Esophagus muscularis mucosa (tissue), 4 donors: ENCODE measurements around the gene NDC80. TPM values are rescaled to one million over a fixed set of nuclear protein-coding genes. Genes with fewer than 3 reads are reported as not detected.

Experiments used
- DNase-seq: peaks from one replicate; pipeline ENCODE4 v3.0.0-alpha.2; 2017; ENCODE audit errors: extremely low spot score
- H3K27ac ChIP-seq, 4 donors: fragments of 200-600 bp; sonication (generic); replicated peaks in 1 of 4; 1 replicate in 3 of 4; 2 replicates in 1 of 4; pipeline ENCODE4 v1.5.1; 2016 to 2019; ENCODE audit warnings: mild to moderate bottlenecking in 1 of 4
- H3K27me3 ChIP-seq, 4 donors: fragments of 200-600 bp; sonication (generic); one replicate each; pipeline versions ENCODE4 v1.5.1 to v1.6.0; 2016 to 2019
- H3K36me3 ChIP-seq, 4 donors: fragments of 200-600 bp; sonication (generic); one replicate each; pipeline ENCODE4 v1.5.1; 2016 to 2019
- H3K4me1 ChIP-seq, 4 donors: fragments of 200-600 bp; sonication (generic); one replicate each; pipeline ENCODE4 v1.5.1; 2016 to 2019
- H3K4me3 ChIP-seq, 4 donors: fragments of 200-600 bp; sonication (generic); 1 replicate in 2 of 4; 2 replicates in 2 of 4; pipeline ENCODE4 v1.5.1; 2016 to 2019; ENCODE audit warnings: mild to moderate bottlenecking in 4 of 4, moderate library complexity in 1 of 4
- H3K9me3 ChIP-seq, 4 donors: fragments of 200-600 bp; sonication (generic); 1 replicate in 3 of 4; 2 replicates in 1 of 4; pipeline ENCODE4 v1.5.1; 2016 to 2019
- EP300 ChIP-seq: sonication (generic); formaldehyde crosslinking; IDR thresholded peaks from one replicate; pipeline ENCODE4 v1.6.1; 2017; ENCODE audit warnings: antibody characterized with exemption
- POLR2A ChIP-seq: fragments of 450-650 bp; IDR thresholded peaks from one replicate; pipeline ENCODE4 v1.6.1; 2017; ENCODE audit warnings: antibody characterized with exemption, moderate library complexity, mild to moderate bottlenecking, low read depth
- POLR2AphosphoS5 ChIP-seq, 2 donors: sonication (generic); formaldehyde crosslinking; IDR thresholded peaks; one replicate each; pipeline ENCODE4 v1.6.1; 2017; ENCODE audit warnings: antibody characterized with exemption in 2 of 2
- WGBS: methylation state at CpG from one replicate; pipeline ENCODE4 v1.1.5; 2018; 5-methylcytosine and 5-hydroxymethylcytosine counted together
- intact Hi-C: fragments of 100-400 bp; cut with DNase I; formaldehyde crosslinking; loops from one replicate; pipeline ENCODE4 v1.15.1; 2023
- total RNA-seq, 4 donors: library from RNA; depleted of rRNA; stranded (reverse); fragments of >200 nt; gene quantifications; one replicate each; pipeline versions ENCODE4 v1.1.0 to v1.2.1, GENCODE V29; 2016
- TF ChIP-seq, protein P1 (sequence below), 3 experiments: fragments of 200-600 bp in 2 of 3; fragments of 450-650 bp in 1 of 3; sonication (generic) in 2 of 3; IDR thresholded peaks; one replicate each; pipeline ENCODE4 v1.5.1; 2017 to 2019; ENCODE audit warnings: antibody characterized with exemption in 3 of 3, mild to moderate bottlenecking in 2 of 3, moderate library complexity in 1 of 3

The NDC80 gene
- total RNA-seq, 4 donors from 2014 or later, result 0.17 to 0.57 (median 0.42) TPM; not detected in 1

DNA sequence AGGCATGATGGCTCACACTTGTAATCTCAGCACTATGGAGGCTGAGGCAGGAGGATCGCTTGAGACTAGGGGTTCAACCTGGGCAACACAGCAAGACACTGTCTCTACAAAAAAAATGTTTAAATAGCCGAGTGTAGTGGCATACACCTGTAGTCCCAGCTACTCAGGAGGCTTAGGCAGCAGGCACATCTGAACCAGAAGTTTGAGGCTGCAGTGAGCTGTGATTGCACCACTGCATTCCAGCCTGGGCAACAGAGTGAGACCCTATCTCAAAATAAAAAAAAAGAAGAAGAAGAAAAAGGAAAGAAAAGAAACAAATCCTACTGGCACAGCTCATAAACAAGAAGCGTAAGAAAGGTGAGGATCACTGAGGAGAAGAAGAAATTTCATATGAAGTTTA, 19.9 kb upstream of the NDC80 start:
- intact Hi-C loops, result no loop called here
- Histone ChIP-seq H3K9me3 (no peaks in the 10 kb centered on the region), H3K36me3 (peaks cover 0 to 31% (median 7%) of the 10 kb centered on the region in 4 donors), H3K4me1 (peaks cover 0 to 6% (median 0%) of the 10 kb centered on the region in 4 donors), H3K27ac (no peak overlapping the region), H3K27me3 (no peaks in the 10 kb centered on the region), H3K4me3 (no peak overlapping the region)
- 91% methylated on average over 3 of the region's 3 CpGs for WGBS
- no peak for DNase-seq
- TF ChIP-seq POLR2AphosphoS5 (IDR thresholded peaks at IDR 0.05), result no peak
- TF ChIP-seq, protein P1, sequence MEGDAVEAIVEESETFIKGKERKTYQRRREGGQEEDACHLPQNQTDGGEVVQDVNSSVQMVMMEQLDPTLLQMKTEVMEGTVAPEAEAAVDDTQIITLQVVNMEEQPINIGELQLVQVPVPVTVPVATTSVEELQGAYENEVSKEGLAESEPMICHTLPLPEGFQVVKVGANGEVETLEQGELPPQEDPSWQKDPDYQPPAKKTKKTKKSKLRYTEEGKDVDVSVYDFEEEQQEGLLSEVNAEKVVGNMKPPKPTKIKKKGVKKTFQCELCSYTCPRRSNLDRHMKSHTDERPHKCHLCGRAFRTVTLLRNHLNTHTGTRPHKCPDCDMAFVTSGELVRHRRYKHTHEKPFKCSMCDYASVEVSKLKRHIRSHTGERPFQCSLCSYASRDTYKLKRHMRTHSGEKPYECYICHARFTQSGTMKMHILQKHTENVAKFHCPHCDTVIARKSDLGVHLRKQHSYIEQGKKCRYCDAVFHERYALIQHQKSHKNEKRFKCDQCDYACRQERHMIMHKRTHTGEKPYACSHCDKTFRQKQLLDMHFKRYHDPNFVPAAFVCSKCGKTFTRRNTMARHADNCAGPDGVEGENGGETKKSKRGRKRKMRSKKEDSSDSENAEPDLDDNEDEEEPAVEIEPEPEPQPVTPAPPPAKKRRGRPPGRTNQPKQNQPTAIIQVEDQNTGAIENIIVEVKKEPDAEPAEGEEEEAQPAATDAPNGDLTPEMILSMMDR (IDR thresholded peaks at IDR 0.05), result no peak
- no peak for TF ChIP-seq POLR2A
- TF ChIP-seq EP300, result no peak

DNA sequence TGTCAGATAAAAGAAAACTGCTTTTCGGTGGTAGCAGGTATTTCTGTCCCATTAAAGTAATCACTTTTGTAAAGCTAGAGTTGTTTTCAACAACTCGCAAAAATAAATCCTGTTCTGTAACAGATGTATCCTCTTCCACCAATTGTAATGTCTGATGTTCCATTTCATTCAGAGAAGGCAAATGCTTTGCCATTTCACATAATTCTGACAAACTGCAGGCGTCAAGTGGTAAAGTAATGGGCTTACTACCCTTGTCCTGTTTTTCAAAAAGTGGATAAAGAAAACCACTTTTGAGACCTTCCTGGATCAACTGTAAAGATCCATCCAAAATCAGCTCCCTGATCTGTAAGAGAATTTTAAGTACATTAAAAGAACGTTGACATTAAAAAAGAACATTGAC, 16.7 kb upstream of the NDC80 start:
- Histone ChIP-seq H3K4me1 (no peaks in the 10 kb centered on the region), H3K36me3 (peaks cover 0 to 23% (median 7%) of the 10 kb centered on the region in 4 donors), H3K4me3 (no peak overlapping the region), H3K9me3 (no peaks in the 10 kb centered on the region), H3K27me3 (no peaks in the 10 kb centered on the region), H3K27ac (no peak overlapping the region)
- no peak for DNase-seq
- TF ChIP-seq EP300, result no peak
- TF ChIP-seq, protein P1 (IDR thresholded peaks at IDR 0.05), result no peak
- no peak for TF ChIP-seq POLR2AphosphoS5 (IDR thresholded peaks at IDR 0.05)
- TF ChIP-seq POLR2A, result no peak
- intact Hi-C loops, result no loop called here
- WGBS, result 89% methylated on average over 4 of the region's 4 CpGs

DNA sequence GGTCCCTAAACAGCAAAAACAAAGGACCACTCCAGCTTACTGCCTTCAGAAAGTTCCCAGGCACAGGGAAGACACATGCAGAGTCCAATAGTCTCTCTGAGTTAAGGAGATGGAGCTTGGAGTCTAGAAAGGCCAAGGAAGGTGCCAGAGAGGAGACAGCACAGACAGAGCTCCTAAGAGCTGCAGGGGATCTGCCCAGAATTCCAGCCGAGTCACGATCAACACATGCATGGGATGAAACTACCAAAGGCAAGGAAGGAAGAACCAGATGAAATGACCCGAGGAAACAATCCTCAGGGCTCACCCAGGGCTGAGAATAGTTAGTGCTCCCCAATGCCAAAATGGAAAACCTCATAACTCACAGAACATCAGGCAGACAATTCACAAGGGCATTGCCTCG, 15.5 kb upstream of the NDC80 start:
- Histone ChIP-seq H3K36me3 (peaks cover 0 to 15% (median 7%) of the 10 kb centered on the region in 4 donors), H3K9me3 (no peaks in the 10 kb centered on the region), H3K4me3 (no peak overlapping the region), H3K4me1 (no peaks in the 10 kb centered on the region), H3K27me3 (no peaks in the 10 kb centered on the region), H3K27ac (no peak overlapping the region)
- intact Hi-C loops, result loop anchor here (2.0 kb wide), 1 partner anchor 35 kb away; no protein-coding TSS in a partner anchor
- DNase-seq, result no peak
- 88% methylated on average over 4 of the region's 4 CpGs for WGBS
- TF ChIP-seq POLR2AphosphoS5 (IDR thresholded peaks at IDR 0.05), result no peak
- TF ChIP-seq EP300, result no peak
- no peak for TF ChIP-seq POLR2A
- TF ChIP-seq, protein P1 (IDR thresholded peaks at IDR 0.05), result no peak

DNA sequence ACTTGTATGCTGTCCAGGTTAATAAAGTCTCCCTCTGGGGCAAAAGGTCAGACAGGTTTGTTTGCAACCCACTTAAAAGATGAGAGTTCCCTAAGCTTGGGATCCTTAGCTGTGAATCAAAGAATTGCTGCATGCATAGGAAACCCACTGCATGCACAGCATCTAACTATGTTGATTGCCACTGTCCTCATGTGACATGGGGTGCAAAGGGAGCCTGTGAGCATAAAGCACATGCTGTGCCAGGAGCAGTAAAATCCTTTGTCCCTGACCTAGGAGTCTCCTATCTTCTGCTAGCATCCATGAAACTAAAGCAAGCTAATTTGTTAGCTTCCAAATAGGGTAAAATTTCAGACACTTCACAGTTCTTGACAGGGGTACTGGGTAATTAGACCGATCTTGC, 13.8 kb upstream of the NDC80 start:
- no peak for DNase-seq
- Histone ChIP-seq H3K36me3 (peaks cover 0 to 9% (median 5%) of the 10 kb centered on the region in 4 donors), H3K4me3 (no peak overlapping the region), H3K27me3 (no peaks in the 10 kb centered on the region), H3K27ac (no peak overlapping the region), H3K9me3 (no peaks in the 10 kb centered on the region), H3K4me1 (no peaks in the 10 kb centered on the region)
- WGBS, result no CpG with 5 or more reads among the region's 1 CpG
- intact Hi-C loops, result loop anchor here (2.0 kb wide), 1 partner anchor 33 kb away; no protein-coding TSS in a partner anchor
- TF ChIP-seq, protein P1 (IDR thresholded peaks at IDR 0.05), result no peak
- TF ChIP-seq POLR2AphosphoS5 (IDR thresholded peaks at IDR 0.05), result no peak
- no peak for TF ChIP-seq EP300
- no peak for TF ChIP-seq POLR2A

DNA sequence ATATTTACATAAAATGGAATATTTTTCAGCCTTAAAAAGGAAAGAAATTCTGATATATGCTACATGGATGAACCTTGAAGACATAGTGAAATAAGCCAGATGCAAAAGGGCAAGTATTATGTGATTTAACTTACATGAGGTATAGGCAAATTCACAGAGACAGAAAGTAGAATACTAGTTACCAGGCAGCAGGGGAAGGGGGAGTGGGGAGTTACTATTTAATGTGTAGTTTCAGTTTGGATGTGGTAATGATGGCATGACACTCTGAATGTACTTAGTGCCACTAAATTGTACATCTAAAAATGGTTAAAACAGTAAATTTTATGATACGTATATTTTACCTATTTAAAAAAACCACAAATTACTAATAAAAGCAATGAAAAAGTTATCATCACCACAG, 12.1 kb upstream of the NDC80 start:
- Histone ChIP-seq H3K27me3 (no peaks in the 10 kb centered on the region), H3K4me3 (no peak overlapping the region), H3K27ac (no peak overlapping the region), H3K36me3 (peaks cover 0 to 19% (median 5%) of the 10 kb centered on the region in 4 donors), H3K9me3 (no peaks in the 10 kb centered on the region), H3K4me1 (no peaks in the 10 kb centered on the region)
- no peak for TF ChIP-seq POLR2AphosphoS5 (IDR thresholded peaks at IDR 0.05)
- TF ChIP-seq EP300, result no peak
- TF ChIP-seq, protein P1 (IDR thresholded peaks at IDR 0.05), result no peak
- TF ChIP-seq POLR2A, result no peak
- DNase-seq, result no peak
- 88% methylated on average over 1 of the region's 1 CpG for WGBS
- intact Hi-C loops, result no loop called here
